HL-60 (cell line): Measurements from ENCODE around the gene CSK.

ENCODE experiments used
- SPI1 ChIP-seq: IDR thresholded peaks from 2 replicates; pipeline ENCODE4 v1.6.1; 2012; ENCODE audit warnings: low read depth, mild to moderate bottlenecking, borderline replicate concordance
- TF ChIP-seq, protein P1 (sequence below): IDR thresholded peaks from one replicate; pipeline ENCODE4 v1.5.1; 2011; ENCODE audit warnings: low read length, control low read depth, inconsistent platforms; ENCODE audit not compliant: insufficient read depth

DNA sequence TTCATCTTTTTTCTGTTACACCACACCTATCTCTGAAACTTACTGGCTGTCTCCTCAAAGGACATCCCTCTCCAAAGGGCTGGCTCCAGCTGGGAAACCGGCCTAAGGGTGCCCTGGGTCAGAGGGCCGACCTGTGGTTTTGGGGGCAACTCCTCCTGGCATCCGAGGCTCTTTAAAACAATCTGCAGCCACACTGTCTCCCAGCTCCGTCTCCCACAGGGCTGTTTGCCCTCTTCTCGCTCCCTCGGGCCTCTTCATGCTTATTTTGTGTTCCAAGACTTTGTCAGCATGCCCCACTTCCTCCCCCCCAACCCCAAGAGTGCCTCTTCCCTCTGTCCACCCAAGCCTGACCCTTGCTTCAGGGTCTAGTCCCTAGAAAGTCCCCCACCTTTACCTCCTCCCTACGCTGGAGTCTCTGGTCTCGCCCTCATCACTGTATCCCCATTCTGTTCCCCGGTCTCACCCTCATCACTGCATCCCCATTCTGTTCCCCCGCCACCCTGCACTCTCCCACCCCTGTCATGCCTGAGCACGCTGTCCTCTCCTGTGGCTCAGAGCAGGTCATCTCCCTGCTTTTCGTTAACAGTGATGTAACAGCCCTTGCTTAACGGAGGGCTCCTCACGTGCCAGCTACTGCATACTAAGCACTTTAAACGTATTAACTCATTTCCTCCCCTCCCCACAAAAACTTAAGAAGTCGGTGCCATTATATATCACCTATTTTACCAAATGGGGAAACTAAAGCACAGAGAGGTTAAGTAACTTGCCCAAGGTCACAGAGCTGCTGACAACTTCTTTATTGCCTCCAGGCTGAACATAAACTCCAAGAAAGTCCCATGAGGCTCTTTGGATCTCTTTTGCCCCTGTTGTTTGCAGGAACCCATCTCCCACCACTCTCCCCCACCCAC, 1.1 kb upstream of the CSK start:
- TF ChIP-seq SPI1: no peak
- TF ChIP-seq, protein P1, sequence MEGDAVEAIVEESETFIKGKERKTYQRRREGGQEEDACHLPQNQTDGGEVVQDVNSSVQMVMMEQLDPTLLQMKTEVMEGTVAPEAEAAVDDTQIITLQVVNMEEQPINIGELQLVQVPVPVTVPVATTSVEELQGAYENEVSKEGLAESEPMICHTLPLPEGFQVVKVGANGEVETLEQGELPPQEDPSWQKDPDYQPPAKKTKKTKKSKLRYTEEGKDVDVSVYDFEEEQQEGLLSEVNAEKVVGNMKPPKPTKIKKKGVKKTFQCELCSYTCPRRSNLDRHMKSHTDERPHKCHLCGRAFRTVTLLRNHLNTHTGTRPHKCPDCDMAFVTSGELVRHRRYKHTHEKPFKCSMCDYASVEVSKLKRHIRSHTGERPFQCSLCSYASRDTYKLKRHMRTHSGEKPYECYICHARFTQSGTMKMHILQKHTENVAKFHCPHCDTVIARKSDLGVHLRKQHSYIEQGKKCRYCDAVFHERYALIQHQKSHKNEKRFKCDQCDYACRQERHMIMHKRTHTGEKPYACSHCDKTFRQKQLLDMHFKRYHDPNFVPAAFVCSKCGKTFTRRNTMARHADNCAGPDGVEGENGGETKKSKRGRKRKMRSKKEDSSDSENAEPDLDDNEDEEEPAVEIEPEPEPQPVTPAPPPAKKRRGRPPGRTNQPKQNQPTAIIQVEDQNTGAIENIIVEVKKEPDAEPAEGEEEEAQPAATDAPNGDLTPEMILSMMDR: no peak
